ENCODE results near the gene WDR87. TPM values are rescaled to one million over a fixed set of nuclear protein-coding genes. Genes with fewer than 3 reads are reported as not detected.

Gene WDR87
- total and polyA plus RNA-seq, 2 of the 4 experiments (the other 2 are of a cell fraction) = not detected

DNA sequence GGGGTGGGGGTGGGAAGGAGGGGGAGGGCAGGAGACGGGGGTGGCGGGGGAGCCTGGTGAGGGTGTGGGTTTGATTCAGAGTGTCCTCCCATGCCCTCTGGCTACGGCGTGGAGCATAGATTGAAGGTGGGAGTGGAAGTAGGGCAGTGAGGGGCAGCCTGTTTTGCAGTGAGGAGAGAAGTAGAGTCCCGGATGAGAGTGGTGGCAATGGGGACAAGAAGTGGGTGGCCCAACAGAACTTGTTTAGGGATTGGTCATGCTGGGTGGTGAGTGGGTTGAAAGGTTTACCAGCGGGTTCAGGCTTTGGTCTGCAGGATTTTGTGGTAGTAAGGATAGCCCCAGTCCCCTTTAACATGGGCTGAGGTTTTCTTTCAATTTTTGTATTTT, 36.1 kb upstream of the WDR87 start:
- POLR2A ChIA-PET (ENCODE audit: unreplicated experiment) = no interaction called here
- Histone ChIP-seq H3K9me3 (ENCODE audit: control insufficient read depth, insufficient read depth, low read length) (no peaks in the 10 kb centered on the region), H2AFZ (replicated peaks; ENCODE audit: low read length, poor library complexity) (no peak overlapping the region), H3K27ac (ENCODE audit: insufficient read depth, low read length) (no peak overlapping the region), H2BK5ac (ENCODE audit: low read depth, low read length, poor library complexity, severe bottlenecking) (no peak overlapping the region), H2BK15ac (ENCODE audit: low read depth, low read length) (no peak overlapping the region), H3K56ac (ENCODE audit: extremely low read depth, insufficient read depth, low read length) (no peak overlapping the region), H2BK20ac (ENCODE audit: low read depth, low read length) (no peak overlapping the region), H3K4me2 (ENCODE audit: low read depth, low read length) (no peak overlapping the region), H3K9me1 (ENCODE audit: insufficient read depth, low read length) (peaks cover 5% of the 10 kb centered on the region), H2AK5ac (ENCODE audit: low read depth, low read length) (0 out of 2 replicates have a peak overlapping the region, but pooled peaks have one; percentile 30), H3K4me3 (ENCODE audit: insufficient read depth, low read depth, low read length) (no peak overlapping the region), H3K14ac (replicated peaks; ENCODE audit: low read depth, low read length) (no peak overlapping the region), H4K20me1 (ENCODE audit: insufficient read depth, low read length) (peaks cover 3% of the 10 kb centered on the region; the same call in 1 of the 2 replicates), H4K5ac (ENCODE audit: low read depth, low read length) (no peak overlapping the region), H2AK9ac (replicated peaks; ENCODE audit: low read depth, low read length, poor library complexity) (no peak overlapping the region), H3K27me3 (ENCODE audit: control insufficient read depth, insufficient read depth, low read length) (no peaks in the 10 kb centered on the region), H3K4ac (ENCODE audit: low read depth, low read length) (no peak overlapping the region), H2BK120ac (ENCODE audit: low read depth, low read length) (no peak overlapping the region), H3K9ac (ENCODE audit: low read depth, low read length) (no peak overlapping the region), H3K23ac (ENCODE audit: low read depth, low read length) (no peak overlapping the region), H3K4me1 (ENCODE audit: control insufficient read depth, insufficient read depth, low read length) (0 out of 2 replicates have a peak, but pooled peaks cover 1% of the 10 kb centered on the region), H4K8ac (ENCODE audit: low read depth in 2 of 2, low read length in 2 of 2) (no peak overlapping the region), H3K79me1 (ENCODE audit: low read depth in 1 of 2, low read length in 2 of 2) (peaks cover 48 to 79% of the 10 kb centered on the region in 2 experiments), H4K91ac (ENCODE audit: insufficient read depth, low read depth, low read length) (no peak overlapping the region), H3K36me3 (ENCODE audit: control insufficient read depth, insufficient read depth, low read length) (peaks cover 3% of the 10 kb centered on the region; the same call in 1 of the 2 replicates), H3K18ac (ENCODE audit: low read depth, low read length) (no peak overlapping the region)
- ATAC-seq (ENCODE audit: low read depth) (no peak), DNase-seq (no peak)
- intact Hi-C loops (cut with micrococcal nuclease) (no loop called here), in situ Hi-C loops (cut with MboI; ENCODE audit: low sequenced_read_pairs) (no loop called here), dilution Hi-C loops (cut with HindIII; ENCODE audit: low sequenced_read_pairs, unreplicated experiment) (no loop called here)
- 89% methylated on average over 4 of the region's 6 CpGs; no CpG with 5 or more reads in 1 of the 2 experiments for WGBS, 2 experiments (ENCODE audit: extremely low coverage in 2 of 2, insufficient read length in 1 of 2)
- CTCF ChIA-PET = no interaction called here
- no TSS peak for BruUV-seq (replicated peaks)
- no peak for TF ChIP-seq CHD1 (IDR thresholded peaks at IDR 0.05; ENCODE audit: low read depth, low read length)
- no peak for TF ChIP-seq POLR2A (IDR thresholded peaks at IDR 0.05; ENCODE audit: low read depth, low read length)
- no peak for TF ChIP-seq CEBPB (IDR thresholded peaks at IDR 0.05; ENCODE audit: low read depth, low read length)
- TF ChIP-seq NFE2L2 (IDR thresholded peaks at IDR 0.05; ENCODE audit: low read depth, low read length) = no peak
- TF ChIP-seq RFX5 (IDR thresholded peaks at IDR 0.05; ENCODE audit: low read depth, low read length) = no peak
- TF ChIP-seq SMC3 (IDR thresholded peaks at IDR 0.05; ENCODE audit: low read depth, low read length) = no peak
- TF ChIP-seq, protein P1, sequence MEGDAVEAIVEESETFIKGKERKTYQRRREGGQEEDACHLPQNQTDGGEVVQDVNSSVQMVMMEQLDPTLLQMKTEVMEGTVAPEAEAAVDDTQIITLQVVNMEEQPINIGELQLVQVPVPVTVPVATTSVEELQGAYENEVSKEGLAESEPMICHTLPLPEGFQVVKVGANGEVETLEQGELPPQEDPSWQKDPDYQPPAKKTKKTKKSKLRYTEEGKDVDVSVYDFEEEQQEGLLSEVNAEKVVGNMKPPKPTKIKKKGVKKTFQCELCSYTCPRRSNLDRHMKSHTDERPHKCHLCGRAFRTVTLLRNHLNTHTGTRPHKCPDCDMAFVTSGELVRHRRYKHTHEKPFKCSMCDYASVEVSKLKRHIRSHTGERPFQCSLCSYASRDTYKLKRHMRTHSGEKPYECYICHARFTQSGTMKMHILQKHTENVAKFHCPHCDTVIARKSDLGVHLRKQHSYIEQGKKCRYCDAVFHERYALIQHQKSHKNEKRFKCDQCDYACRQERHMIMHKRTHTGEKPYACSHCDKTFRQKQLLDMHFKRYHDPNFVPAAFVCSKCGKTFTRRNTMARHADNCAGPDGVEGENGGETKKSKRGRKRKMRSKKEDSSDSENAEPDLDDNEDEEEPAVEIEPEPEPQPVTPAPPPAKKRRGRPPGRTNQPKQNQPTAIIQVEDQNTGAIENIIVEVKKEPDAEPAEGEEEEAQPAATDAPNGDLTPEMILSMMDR (conservative IDR thresholded peaks at IDR 0.05; ENCODE audit: low read depth, low read length) = no peak
- TF ChIP-seq, protein P2, sequence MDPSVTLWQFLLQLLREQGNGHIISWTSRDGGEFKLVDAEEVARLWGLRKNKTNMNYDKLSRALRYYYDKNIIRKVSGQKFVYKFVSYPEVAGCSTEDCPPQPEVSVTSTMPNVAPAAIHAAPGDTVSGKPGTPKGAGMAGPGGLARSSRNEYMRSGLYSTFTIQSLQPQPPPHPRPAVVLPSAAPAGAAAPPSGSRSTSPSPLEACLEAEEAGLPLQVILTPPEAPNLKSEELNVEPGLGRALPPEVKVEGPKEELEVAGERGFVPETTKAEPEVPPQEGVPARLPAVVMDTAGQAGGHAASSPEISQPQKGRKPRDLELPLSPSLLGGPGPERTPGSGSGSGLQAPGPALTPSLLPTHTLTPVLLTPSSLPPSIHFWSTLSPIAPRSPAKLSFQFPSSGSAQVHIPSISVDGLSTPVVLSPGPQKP (IDR thresholded peaks at IDR 0.05; ENCODE audit: borderline replicate concordance, low read depth, low read length) = no peak
- no peak for TF ChIP-seq RAD21 (IDR thresholded peaks at IDR 0.05; ENCODE audit: low read length)
- TF ChIP-seq FOS (IDR thresholded peaks at IDR 0.05; ENCODE audit: low read depth, low read length) = no peak
- TF ChIP-seq BHLHE40 (IDR thresholded peaks at IDR 0.05; ENCODE audit: low read depth, low read length) = no peak
- no peak for TF ChIP-seq MXI1 (IDR thresholded peaks at IDR 0.05; ENCODE audit: borderline replicate concordance, low read depth, low read length)

Measured in IMR-90 (cell line).